ENCODE results near the gene CASK. TPM values are rescaled to one million over a fixed set of nuclear protein-coding genes. Genes with fewer than 3 reads are reported as not detected.
"Not testable (repeated sequence)": the region's sequence is repeated elsewhere in the genome, so short reads cannot be mapped to it uniquely, and the experiment has no call there.

CASK gene
- total RNA-seq, 1 donor from 2014 or later = 18.8 TPM

GRCh38 chrX:41711021-41711667 lies 212.2 kb downstream of the CASK start:
- intact Hi-C loops (cut with DNase I) = no loop called here
- no peak for DNase-seq (ENCODE audit: low spot score)

- DNase-seq (ENCODE audit: low spot score) = no peak
- intact Hi-C loops (cut with DNase I) = no loop called here
Observed at GRCh38 chrX:41708486-41708885, 214.9 kb downstream of the CASK start.

- intact Hi-C loops (cut with DNase I) = no loop called here
- no peak for DNase-seq (ENCODE audit: low spot score)
Observed at GRCh38 chrX:41707218-41707617, 216.1 kb downstream of the CASK start.

- DNase-seq (ENCODE audit: low spot score) = no peak
- intact Hi-C loops (cut with DNase I) = no loop called here
Observed at GRCh38 chrX:41705680-41706374, 217.5 kb downstream of the CASK start.

- DNase-seq (ENCODE audit: low spot score) = no peak
- intact Hi-C loops (cut with DNase I) = no loop called here
Observed at GRCh38 chrX:41705042-41705441, 218.3 kb downstream of the CASK start.

GRCh38 chrX:41703574-41704029 lies 219.8 kb downstream of the CASK start:
- intact Hi-C loops (cut with DNase I) = no loop called here
- no peak for DNase-seq (ENCODE audit: low spot score)

GRCh38 chrX:41695426-41695825 lies 227.9 kb downstream of the CASK start:
- intact Hi-C loops (cut with DNase I) = no loop called here

GRCh38 chrX:41693024-41693423 lies 230.3 kb downstream of the CASK start:
- intact Hi-C loops (cut with DNase I) = no loop called here
- DNase-seq (ENCODE audit: low spot score) = no peak

More at GRCh38 chrX:41695426-41695825, 227.9 kb downstream of the CASK start:
- no peak for DNase-seq (ENCODE audit: low spot score)

GRCh38 chrX:41692162-41692749 lies 231.1 kb downstream of the CASK start:
- intact Hi-C loops (cut with DNase I) = no loop called here
- no peak for DNase-seq (ENCODE audit: low spot score)

GRCh38 chrX:41689711-41690110 lies 233.6 kb downstream of the CASK start:
- intact Hi-C loops (cut with DNase I) = no loop called here
- DNase-seq (ENCODE audit: low spot score) = no peak

GRCh38 chrX:41688835-41689234 lies 234.5 kb downstream of the CASK start, which contains the start of gene GPR34:
Gene GPR34 (plus strand): TSS chrX:41688973. CDS start chrX:41695634, 6,661 bp downstream.
- DNase-seq (ENCODE audit: low spot score) = no peak
- intact Hi-C loops (cut with DNase I) = no loop called here

- intact Hi-C loops (cut with DNase I) = no loop called here
Observed at GRCh38 chrX:41688156-41688555, 235.2 kb downstream of the CASK start.

GRCh38 chrX:41686788-41687187 lies 236.6 kb downstream of the CASK start:
- DNase-seq (ENCODE audit: low spot score) = no peak
- intact Hi-C loops (cut with DNase I) = no loop called here

More at GRCh38 chrX:41688156-41688555, 235.2 kb downstream of the CASK start:
- no peak for DNase-seq (ENCODE audit: low spot score)

GRCh38 chrX:41684940-41685339 lies 238.4 kb downstream of the CASK start:
- DNase-seq (ENCODE audit: low spot score) = no peak
- intact Hi-C loops (cut with DNase I) = no loop called here

- no peak for DNase-seq (ENCODE audit: low spot score)
- intact Hi-C loops (cut with DNase I) = no loop called here
Observed at GRCh38 chrX:41684138-41684537, 239.2 kb downstream of the CASK start.

- DNase-seq (ENCODE audit: low spot score) = no peak
Observed at GRCh38 chrX:41677183-41678060, 245.9 kb downstream of the CASK start.

GRCh38 chrX:41676361-41676760 lies 247.0 kb downstream of the CASK start:
- intact Hi-C loops (cut with DNase I); DNase-seq (ENCODE audit: low spot score): not testable (repeated sequence)

More at GRCh38 chrX:41677183-41678060, 245.9 kb downstream of the CASK start:
- intact Hi-C loops (cut with DNase I) = no loop called here

GRCh38 chrX:41672643-41673042 lies 250.7 kb downstream of the CASK start:
- intact Hi-C loops (cut with DNase I) = no loop called here
- DNase-seq (ENCODE audit: low spot score) = no peak

GRCh38 chrX:41671082-41671481 lies 252.3 kb downstream of the CASK start:
- DNase-seq (ENCODE audit: low spot score) = no peak

GRCh38 chrX:41670112-41670511 lies 253.2 kb downstream of the CASK start:
- DNase-seq (ENCODE audit: low spot score) = no peak
- intact Hi-C loops (cut with DNase I) = no loop called here

More at GRCh38 chrX:41671082-41671481, 252.3 kb downstream of the CASK start:
- intact Hi-C loops (cut with DNase I) = no loop called here
